Kidney capillary endothelial cell (primary cell): ENCODE results near the gene CCNYL1.
"Not testable (repeated sequence)": the region's sequence is repeated elsewhere in the genome, so short reads cannot be mapped to it uniquely, and the experiment has no call there.

Source experiments
- DNase-seq: peaks from one replicate; pipeline ENCODE4 v3.0.0-alpha.2; 2018; ENCODE audit warnings: low spot score

CCNYL1 gene

DNA sequence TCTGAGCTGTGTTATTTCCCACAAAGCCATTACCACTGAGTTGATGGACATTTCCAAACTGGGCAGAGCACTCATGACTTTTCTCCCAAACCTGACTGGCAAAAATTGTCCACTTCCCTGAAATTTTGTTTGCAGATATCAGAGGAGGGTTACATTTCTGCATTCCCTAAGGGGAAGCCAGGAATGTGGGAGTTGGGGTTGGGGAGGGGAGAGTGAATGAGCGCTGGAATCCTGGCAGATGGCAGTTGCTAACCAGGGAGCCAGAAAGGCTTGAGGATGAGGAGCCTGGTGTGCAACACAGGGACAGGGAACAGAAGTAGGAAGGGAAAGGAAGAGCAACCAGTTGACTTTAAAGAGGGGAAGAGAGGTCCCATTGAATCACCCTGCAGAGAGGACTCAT, 14.0 kb upstream of the CCNYL1 start:
- DNase-seq, result no peak

DNA sequence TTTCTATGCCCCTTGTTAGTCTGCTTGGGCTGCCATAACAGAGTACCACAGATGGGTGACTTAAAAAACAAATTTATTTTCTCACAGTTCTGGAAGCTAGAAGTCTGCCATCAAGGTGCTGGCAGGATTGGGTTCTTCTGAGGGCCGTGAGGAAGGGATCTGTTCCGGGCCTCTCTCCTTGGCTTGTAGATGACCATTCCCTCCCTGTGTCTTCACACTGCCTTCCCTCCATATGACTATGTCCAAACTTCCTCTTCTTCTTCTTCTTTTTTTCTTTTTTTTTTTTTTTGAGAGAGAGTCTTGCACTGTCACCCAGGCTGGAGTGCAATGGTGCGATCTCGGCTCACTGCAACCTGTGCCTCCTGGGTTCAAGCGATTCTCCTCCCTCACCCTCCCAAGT, 13.1 kb upstream of the CCNYL1 start:
- no peak for DNase-seq

DNA sequence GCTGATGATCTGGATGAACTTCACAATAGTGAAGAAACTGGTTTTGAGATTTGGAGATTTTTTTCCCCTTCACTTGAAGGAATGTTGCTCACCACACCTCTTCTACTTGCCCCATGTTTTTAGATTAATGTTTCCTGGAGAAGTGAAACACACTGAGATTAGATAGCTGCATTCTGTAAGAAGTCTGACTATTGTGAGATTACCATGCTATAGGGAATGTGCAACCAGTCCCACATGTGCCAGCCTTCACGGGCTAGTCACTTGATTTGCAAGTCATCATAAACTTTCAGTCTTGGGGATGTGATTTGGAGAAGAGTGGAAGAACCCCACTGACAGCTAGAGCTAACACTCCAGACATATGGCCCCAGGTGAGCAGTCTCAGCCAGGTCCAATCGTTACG, 7.4 kb upstream of the CCNYL1 start:
- no peak for DNase-seq

DNA sequence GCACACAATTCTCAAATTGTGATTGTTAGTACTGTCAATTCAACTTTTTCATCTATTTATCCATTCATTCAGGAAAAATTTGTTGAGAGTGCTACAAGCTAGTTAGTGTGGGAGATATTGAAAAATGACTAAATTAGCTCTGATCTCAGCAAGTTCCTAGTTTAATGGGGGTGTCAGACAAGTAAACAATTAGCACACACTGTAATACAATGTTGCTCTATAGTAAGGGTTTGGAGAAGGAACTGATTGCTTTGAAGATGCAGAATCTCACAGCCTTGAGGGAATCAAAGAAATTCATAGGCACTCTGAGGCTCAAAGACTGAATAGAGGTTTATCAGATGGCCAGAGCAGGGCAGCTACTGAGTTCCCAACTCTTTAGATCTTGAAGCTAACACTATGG, 6.8 kb upstream of the CCNYL1 start:
- no peak for DNase-seq

DNA sequence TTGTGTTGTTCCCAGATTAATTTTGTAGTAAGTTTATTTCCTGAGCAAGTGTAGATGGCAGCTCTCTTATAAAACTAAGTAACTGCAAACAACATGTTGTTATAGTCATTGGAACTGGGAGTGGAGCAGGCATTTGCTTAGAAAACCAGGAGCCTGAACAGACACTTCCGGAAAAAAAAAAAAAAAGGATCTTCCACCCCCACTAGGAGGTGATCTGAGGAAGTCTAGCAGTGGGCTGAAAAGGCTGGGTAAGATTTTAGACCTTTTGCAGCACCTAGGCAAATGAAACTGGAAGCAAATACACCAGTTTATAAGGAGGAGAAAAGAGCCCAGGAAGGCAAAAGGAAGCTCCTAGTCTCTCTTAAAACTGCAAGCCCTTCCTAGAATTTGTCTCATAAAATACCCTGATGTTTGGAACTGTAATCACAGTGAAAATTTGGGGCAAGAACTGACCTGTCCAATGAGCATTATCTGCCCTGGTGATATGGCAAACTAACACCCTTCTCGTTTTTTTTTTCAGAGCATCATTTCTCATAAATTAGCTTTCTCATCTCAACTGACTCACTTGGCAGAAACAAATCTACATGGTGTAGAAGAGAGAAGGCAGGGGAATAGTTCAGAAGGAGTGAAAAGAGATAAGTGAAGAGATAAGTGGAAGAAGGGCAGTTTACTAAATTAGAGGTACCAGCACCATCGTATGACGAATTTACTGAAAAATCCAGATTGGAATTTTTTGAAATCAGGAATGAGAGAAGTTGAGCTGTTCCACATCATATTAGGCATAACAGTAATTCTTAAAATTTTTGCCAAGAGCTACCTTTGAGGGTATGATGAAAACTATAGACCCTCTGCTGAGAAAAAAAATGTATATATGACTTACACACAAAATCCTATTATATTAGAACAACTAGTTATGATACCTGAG, 4.2 kb upstream of the CCNYL1 start:
- no peak for DNase-seq

DNA sequence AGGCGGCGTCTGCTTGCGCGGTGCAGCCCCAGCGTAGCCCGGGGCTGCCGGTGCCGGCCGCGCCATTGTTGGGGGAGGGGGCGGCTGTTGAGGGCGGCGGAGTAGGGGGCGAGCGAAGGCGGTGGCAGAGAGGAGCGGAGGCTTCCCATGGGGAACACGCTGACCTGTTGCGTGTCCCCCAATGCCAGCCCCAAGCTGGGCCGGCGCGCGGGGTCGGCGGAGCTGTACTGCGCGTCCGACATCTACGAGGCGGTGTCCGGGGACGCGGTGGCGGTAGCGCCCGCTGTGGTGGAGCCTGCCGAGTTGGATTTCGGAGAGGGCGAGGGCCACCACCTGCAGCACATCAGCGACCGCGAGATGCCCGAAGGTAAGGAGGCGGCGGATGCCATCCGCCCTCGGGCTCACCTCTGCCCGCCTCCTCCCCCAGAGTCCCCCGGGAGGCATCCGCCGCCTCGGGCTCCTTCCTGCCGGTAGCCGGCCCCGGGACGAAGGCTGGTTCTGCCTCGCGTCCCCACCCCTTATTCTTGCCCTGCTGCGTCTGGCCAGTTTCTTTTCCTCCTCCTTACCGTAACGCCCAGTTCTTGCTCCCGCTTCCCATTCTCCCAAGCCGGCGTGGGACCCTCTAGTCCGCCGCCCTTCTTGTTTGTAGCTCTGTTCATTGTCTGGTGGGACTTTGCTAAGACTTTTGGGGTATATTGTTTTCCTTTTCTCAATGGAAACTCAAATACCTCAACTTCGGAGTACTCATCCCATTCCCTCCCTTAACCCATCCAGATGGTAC, 500 bp downstream of the CCNYL1 start:
- DNase-seq, result peak; percentile 36

DNA sequence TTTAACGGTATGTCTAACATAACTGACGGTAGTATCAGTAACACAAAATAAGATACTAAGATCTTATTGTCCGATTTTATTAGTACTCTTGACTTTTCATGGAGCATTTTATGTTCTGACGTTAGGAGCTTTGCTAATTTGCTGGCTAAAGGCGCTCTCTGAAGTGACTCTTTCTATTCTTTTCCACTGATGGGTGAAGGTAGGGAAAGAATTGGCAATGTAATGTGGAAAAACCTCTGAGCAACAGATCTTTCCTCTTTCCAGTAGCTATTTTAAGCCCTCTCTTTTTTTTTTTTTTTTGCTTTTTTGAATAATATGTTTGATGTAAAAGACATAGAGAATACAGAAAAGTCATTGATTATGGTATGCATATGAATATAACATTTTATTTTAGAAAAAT, 4.6 kb downstream of the CCNYL1 start:
- DNase-seq, result no peak

DNA sequence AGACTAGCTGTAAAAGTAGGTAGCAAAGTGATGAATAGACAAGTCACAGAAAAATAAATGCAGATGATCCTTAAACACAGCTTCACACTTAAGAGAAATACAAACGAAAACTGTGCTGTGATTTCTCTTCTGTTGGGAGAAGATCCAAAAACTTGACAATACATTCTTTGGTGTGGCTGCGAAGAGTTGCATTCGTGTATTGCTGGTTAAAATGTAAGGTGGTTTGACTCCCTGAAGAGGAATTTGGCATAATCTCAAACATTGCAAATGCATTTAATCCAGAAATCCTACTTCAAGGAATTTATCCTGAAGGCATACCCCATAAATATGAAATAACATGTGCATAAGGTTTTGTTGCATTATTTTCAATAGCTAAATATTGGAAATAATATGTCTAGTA, 7.1 kb downstream of the CCNYL1 start:
- DNase-seq, result no peak

DNA sequence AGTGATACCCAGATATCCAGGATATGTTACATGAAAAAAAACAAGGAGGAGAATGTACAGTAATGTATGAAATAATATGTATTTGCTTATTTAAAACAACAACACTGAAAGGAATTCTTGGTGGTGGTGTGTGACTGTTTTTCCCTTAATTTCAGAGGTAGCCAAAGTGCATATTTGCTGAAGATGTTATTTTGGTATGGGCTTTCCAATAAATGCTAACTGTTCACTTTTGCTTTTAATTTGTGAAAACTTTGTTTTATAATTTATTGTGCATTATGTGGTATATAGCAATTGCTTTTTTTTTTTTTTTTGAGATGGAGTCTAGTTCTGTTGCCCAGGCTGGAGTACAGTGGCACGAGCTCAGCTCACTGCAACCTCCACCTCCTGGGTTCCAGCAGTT, 7.6 kb downstream of the CCNYL1 start:
- DNase-seq, result no peak

DNA sequence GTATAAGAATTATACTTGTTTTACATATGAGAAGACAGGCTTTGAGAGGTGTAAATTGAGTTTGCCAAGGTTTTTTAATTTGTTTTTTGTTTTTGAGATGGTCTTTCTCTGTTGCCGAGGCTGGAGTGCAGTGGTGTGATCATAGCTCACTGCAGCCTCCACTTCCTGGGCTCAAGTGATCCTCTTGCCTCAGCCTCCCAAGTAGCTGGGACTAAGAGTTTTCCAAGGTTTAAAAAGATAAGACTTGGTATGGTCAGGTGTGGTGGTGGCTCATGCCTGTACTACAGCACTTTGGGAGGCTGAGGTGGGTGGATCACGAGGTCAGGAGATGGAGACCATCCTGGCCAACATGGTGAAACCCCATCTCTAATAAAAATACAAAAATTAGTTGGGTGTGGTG, 8.2 kb downstream of the CCNYL1 start:
- DNase-seq, result not testable (repeated sequence)

DNA sequence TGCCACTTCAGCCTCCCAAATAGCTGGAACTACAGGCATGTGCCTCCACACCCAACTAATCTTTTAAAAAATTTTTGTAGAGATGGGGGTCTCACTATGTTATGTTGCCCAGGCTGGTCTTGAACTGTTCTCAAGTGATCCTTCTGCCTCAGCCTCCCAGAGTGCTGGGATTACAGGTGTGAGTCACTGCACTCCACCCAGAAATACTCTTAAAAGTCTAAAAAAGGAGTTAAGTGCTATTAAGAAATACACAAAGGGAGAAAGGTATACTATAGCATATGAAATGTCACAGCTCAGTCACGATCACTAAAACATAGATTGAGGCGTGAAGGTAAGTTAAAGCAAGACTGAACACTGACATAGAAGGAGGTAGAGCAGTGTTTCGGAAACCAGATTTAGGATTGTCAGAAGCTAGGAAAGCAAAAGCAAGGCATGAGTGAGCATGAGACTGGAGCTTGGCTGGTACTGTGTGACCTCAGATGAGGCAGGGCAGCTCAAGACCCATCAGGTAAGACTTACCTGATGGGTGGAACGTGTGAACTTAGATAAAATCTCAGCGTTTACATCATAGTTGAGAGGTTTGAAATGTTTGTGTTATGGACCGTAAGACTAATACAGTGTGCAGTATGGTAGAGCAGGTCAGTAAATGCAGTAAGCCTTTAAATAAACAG, 9.2 kb downstream of the CCNYL1 start:
- no peak for DNase-seq

DNA sequence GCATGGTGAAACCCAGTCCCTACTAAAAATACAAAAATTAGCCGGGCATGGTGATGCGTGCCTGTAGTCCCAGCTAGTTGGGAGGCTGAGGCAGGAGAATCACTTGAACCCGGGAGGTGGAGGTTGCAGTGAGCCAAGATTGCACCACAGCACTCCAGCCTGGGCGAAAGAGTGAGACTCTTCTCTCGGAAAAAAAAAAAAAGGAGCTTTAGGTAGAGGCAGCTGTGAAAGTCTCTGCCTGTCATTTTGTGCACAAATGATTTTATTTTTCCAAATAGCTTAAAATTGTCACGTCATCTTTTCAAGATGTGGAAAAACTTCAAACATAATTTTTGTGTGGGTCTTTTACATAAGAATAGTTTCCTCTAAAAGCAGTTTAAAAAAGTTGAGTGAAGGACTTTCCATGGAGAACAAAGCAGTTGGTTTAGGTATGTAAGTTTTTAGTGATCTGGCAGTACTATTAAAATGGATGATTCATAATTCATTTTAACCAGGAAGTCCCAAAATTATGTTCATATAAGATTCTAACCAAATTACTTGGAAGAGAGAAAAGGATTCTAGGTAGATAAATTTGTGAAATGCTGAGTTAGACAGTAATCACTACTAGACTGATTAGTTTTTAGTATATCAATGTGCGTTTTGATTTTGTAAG, 11.5 kb downstream of the CCNYL1 start:
- no peak for DNase-seq

DNA sequence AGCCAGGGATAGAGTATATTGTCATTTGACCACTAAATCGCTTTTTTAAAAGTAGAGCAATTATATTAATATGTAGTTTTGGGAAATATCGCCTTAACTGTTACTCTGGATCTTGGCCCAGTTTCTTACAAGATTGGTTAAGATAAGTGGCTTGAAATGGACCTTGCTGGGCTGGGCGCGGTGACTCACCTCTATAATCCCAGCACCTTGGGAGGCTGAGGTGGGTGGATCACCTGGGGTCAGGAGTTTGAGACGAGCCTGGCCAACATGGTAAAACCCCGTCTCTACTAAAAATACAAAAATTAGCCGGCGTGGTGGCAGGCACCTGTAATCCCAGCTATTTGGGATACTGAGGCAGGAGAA, 12.0 kb downstream of the CCNYL1 start:
- not testable (repeated sequence) for DNase-seq

DNA sequence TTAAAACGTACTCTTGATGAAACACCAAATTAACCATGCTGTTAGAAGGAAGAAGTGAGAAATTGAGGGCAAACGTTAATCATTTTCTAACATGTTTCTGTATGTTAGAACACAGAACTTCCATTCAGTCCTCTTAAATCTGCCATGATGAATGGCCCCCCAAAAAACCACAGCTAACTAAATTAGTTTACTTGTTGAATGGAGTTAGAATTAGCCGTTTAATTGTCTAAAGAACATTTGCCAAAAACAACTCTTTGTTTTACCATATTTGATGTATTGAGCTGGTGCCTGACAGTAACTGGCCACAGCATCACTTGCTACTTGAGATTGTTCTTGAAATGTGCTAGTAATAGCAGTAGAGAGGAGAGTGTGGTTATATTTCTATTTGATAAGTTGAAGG, 12.7 kb downstream of the CCNYL1 start:
- DNase-seq, result no peak

DNA sequence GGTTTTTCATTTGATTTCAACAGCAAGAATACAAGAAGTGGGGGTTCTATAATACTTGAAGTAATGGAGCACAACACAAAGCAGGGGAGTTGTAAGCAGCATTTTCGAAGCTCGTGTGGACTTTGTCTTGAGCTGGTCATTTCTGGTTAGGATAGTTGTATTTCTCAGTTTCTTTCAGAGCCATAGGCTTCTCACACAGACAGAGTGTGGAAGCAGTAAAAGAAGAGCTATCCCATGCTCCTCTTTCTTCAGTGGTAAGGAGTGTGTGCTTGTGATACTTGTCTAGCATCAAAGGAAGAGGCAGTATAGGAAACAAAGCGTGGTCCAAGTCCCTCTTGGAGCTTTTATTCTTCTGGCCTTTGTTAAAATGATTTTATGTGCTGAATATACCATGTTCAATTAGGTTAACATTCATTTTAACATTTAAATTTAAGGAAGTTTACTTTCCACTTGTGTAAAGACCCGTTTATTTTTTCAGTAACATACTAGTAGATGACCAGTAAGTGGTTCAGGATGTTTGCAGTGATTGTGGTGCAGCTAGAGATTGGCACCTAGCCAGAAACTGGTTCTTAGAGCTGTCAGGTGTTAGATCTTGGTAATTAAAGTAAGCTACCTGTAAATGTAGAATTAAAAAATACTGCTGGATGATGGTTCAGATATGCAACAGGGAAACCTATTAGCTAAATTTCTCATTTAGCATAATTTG, 14.6 kb downstream of the CCNYL1 start:
- DNase-seq, result no peak

DNA sequence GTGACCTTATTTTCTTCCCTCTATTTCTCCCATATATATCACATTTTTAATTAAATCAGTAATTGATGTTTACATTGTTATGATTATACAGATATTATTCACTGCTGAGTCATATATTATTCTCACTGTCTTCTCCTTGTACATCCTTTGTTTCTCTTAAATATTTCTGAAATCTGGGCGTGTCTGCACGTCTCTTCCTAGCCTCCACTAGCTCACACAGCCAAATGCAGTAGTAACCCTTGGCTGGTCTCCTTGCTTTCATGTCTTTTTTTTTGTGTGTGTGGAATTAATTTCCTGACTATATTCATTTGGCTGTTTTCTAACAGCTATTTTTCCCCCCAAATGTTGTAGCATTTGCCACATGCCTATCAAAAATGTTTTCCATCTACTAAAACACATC, 15.8 kb downstream of the CCNYL1 start:
- DNase-seq, result no peak

DNA sequence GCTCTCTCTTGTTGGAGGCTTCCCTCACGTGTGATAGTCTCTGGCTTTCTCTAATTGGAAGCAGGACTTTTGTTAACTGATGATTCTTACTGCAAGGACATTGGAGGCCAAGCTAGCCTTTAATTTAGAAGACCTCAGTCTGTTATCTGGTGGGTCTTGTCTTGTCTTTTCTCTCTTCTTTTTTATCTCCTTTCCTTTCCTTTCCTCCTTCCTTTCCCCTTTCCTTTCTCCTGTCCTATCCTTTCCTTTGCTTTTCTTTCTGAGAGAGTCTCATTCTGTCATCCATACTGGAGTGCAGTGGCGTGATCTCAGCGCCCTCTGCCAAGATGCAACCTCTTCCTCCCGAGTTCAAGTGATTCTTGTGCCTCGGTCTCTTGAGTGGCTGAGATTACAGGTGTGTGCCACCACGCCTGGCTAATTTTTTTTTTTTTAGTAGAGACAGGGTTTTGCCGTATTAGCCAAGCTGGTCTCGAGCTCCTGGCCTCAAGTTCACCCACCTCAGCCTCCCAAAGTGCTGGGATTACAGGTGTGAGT, 18.1 kb downstream of the CCNYL1 start:
- DNase-seq, result no peak

DNA sequence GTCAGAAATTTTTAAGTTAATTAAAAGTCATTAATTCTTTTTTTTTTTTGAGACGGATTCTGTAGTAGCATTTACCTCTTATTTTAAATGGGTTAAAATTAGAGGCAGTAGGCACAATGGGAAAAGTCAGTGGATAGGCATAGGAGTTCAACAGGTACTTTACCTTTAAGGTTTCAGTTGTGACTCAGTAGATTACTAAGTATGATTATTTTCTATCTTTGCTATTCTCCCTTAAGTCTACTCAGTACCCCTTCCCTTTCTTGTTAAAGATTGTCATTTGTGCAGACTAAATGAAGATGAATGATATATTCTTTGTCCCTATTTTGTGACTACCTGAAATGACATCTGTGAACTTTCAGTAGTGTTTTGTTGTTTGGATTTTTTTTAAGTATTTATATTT, 19.7 kb downstream of the CCNYL1 start:
- DNase-seq, result no peak

DNA sequence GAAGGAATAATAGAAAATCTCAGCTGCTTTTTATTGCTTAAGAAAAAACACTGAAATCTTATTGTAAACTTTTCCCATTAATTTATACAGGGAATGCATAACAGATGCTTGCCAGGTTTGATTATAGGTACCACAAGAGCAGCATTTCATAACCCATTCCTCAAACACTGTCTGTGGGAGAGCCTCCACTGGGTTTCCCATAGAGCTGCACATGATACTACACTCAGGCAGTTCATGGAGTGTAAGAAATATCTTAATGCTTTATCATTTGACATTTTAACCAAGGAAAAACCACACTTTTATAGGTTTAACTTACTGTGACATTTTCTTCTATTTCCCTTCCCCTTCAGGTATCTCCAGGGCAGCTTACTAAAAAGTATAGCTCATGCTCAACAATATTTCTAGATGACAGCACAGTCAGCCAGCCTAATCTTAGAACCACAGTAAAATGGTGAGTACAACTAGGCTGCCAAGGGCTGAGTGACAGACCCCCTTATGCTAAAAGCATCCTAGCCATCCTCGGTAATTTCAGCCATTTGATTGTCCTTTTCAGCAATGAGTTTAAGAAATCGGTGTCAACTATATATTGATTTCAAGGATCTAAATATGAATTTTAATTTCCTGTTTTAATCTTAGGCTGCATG, 22.3 kb downstream of the CCNYL1 start:
- DNase-seq, result no peak

DNA sequence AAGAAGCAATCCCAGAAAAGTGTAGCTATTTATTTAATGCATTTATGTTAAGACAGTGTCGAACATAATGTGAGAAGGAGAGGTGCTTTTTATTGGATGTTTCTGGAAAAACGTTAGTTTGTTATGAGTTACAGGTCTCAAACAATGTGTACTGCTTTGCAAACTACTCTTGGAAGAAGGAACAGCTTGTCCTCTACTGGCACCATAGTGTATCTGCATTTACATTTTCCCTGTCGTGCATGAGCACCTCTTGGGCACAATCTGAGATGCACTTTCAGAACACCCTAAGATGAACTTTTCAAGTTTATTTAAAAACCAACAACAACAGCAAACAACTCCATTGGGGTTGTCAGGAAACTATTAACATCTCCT, 22.8 kb downstream of the CCNYL1 start:
- no peak for DNase-seq
